Hematopoietic multipotent progenitor cell (in vitro differentiated cells): ENCODE measurements around the gene EIPR1. TPM values are rescaled to one million over a fixed set of nuclear protein-coding genes. Genes with fewer than 3 reads are reported as not detected.
"Not testable (repeated sequence)": the region's sequence is repeated elsewhere in the genome, so short reads cannot be mapped to it uniquely, and the experiment has no call there.

Source experiments
- DNase-seq, 3 donors: peaks; one replicate each; pipeline ENCODE4 v3.0.0-alpha.2; 2011 to 2015; ENCODE audit warnings: low read depth in 2 of 3, low spot score in 2 of 3
- total RNA-seq: library from RNA; depleted of rRNA; stranded (reverse); fragments of >200 nt; gene quantifications from one replicate; pipeline ENCODE4 v1.2.3, GENCODE V29; 2012

Gene EIPR1
- total RNA-seq, 1 donor = 45.8 TPM

DNA sequence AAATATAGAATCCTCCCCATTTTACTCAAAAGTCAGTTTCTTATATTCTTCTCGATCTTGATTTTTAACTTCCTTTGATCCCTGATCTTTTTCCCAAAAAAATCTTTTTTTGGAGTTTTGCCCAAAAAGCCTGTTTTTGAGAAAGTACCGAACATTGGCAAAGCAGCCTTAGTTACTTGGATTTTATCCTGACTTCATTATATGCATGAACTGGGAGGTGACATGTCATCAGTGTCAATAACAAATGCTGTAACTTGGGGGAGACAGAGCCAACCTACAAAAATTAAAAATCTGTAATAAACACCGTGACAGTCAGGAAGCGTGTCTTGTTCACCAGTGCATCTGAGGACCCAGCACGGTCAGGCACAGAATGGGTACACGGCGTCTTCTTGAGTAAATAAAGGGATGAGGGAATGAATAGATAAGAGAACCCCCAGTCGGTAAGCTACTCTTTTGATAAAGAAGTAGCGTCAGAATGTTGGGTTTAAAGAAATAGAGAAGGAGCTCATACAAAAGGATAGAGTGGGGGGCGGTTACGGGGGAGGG lies 26.8 kb upstream of the EIPR1 start:
- DNase-seq = no peak

DNA sequence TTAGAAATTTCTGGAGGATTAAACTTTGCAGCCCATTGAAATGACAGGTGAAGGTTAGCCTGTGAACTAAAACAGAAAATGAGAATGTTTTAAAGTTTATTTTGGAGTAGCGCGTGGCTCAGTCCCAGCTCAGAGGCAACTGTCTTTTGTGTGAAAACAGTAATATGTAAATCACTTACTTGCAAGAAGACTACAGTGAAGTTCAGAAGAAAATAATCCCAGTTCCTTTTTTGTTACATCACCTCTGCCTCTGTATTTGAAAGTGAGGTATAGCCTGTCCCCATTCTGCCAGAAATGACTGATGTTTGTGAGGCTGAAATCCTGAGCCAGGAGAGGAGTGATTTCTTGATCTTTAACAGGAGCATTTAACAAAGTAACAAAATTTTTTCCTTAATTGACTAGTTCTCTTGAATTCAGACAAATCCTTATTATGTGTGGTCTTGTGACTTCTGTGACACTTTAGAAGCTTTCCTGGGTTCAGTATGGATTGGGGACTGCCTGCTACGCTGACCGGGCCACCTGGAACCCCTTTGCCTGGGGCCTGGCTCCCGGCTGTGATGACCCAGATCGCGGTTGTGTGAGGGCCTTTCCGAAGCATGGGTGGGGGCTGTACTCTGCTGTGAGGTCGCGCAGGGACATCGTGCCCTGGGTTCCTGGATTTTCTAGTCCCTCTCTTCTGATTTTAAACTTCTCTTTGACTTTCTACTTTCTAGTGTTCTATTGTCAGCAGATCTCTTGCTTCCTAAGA lies 26.1 kb upstream of the EIPR1 start:
- no peak for DNase-seq

DNA sequence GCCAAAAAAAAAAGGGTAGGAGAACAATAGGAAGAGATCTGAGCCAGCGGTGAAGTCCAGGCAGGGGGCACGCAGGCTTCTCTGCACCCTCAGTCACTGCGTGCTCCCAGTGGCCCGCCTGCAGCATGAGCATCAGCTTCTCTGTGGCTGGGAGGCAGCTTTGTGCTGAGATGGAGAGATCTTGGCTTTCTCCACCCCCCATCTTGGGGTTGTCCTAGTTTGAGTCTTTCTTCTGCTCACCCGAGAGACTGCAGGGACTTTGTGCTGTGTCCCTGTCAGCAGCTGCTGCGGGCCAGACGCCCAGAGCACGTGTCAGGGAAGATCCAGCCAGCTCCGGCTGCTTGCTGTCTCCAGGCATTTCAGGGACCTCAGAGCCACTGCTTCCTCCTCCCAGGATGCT lies 22.2 kb upstream of the EIPR1 start:
- DNase-seq = no peak

DNA sequence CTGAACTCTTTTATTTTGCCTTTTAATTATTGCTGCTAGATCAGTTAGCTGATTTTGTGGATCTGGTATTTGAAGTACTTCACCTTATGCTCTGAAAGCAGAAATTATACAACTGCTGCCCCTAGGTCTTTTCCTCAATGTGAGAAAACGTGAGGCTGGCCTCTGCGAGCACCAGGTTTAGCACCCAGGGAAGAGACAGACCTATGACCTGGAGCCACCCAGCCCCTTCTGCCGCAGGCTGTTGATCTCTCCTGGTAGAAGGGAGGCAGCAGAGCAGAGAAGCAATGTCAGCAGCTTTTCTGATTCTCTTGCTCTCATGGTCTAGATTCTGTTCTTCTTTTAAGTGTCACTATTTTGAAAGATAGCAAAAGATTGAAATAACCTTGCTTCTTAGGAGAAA lies 21.8 kb upstream of the EIPR1 start:
- DNase-seq = no peak

DNA sequence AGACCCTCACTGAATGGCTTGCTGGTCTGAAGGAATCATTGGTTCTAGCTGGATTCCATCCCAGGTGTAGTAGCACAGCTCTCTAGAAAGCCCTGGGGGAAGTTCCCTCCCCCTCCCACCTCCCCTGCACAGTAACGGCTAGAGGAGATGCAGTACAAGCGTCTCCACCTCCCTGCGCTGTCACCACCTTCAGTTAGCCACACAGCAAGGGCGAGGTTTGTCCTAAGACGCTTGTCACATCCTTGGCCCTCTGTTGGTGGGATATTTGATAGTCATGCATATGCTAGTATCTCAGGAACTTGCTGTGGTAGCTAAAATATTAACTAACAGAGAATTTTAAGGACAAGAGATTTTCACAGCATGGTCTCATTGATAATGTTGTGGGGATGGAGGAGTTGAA lies 21.2 kb upstream of the EIPR1 start:
- no peak for DNase-seq

DNA sequence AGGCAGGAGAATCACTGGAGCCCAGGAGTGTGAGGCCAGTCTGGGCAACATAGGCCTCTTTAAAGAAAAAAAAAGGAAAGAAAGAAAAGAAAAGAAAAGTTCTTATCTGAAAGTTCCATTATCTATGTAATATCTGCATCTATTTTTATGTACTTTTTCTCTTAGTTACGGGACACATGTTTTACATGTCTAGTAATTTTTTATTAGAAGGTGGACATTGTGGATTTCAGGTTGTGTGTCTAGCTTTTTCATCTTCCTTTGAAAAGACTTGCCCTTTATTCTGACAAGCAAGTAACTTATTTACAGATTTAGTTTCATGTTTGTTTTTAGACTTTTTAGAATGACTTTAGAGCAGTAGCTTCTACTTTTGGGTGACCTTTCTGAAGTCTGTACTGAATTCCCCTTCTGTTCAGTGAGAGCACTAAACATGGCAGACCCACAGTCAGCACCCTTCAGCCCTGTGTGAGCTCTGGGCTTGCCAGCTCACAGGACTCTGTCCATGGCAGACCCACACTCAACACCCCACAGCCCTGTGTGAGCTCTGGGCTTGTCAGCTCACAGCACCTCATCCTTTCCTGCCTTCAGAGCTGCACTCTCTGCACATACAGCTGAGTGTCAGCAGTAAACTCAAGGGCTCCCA lies 19.4 kb upstream of the EIPR1 start:
- DNase-seq = no peak

DNA sequence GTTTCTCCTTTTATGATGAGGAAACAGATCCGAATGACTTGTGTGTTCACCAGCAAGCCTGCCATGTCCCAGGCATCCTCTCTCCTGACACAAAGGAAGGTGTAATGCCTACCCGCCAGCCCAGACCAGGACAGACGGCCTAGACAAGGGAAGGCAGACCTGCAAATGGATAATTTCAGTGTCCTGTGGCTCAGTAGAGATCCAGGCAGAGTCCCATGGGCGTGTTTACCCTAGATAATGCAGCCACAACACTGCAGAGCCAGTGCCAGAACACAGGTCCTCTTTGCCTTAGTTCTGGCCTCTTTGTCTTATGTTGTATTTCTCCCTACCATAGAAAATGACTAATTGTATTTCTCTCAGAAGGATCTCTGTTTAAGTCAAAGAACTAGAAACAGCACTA lies 14.6 kb upstream of the EIPR1 start:
- DNase-seq = no peak

DNA sequence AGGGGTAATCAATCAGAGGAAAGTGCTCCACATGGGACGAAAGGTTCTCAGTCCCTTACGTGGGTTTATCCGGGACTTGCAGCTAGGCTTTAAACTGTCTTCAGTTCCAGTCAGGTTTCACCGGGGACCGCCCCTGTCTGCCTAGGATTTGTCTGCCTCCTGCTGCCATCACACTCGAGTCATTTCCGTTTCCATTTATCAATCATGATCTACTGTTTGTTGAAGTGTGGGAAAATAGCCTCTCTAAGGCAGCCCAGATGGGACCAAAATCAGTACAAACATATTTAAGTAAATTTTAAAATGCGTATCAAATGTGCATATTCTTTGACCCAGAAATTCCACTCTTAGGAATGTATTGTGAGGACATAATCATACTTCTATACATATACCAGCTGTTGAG lies 12.4 kb upstream of the EIPR1 start:
- DNase-seq = no peak

DNA sequence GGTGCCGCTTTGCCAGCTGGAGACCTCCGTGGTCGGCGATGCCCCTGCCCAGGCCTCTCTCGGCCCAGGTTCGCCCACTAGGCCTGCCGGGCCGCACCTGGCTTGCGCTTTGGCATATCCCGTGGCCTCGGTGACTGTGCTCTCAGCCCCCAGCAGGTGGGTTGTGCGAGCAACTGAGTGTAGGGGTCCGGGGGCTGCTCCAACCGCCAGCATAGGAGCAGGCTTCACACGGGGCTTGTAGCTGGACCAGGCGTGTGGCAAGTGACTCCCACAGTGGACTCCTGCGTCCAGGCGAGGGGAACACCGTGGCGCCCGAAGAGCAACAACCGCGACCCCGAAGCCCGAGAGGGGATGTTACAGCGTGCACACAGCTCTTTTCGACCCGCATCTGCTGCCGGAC lies 11.6 kb upstream of the EIPR1 start:
- no peak for DNase-seq

DNA sequence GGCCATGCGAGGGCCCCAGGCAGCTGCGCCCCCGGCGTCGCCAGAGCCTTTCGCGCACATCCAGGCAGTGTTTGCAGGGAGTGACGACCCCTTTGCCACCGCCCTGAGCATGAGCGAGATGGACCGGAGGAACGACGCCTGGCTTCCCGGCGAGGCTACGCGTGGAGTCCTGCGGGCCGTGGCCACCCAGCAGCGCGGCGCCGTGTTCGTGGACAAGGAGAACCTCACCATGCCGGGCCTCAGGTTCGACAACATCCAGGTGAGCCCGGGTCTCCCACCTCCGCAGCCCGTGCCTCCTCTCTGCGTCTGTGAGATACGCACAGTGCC lies 10.8 kb upstream of the EIPR1 start:
- no peak for DNase-seq

DNA sequence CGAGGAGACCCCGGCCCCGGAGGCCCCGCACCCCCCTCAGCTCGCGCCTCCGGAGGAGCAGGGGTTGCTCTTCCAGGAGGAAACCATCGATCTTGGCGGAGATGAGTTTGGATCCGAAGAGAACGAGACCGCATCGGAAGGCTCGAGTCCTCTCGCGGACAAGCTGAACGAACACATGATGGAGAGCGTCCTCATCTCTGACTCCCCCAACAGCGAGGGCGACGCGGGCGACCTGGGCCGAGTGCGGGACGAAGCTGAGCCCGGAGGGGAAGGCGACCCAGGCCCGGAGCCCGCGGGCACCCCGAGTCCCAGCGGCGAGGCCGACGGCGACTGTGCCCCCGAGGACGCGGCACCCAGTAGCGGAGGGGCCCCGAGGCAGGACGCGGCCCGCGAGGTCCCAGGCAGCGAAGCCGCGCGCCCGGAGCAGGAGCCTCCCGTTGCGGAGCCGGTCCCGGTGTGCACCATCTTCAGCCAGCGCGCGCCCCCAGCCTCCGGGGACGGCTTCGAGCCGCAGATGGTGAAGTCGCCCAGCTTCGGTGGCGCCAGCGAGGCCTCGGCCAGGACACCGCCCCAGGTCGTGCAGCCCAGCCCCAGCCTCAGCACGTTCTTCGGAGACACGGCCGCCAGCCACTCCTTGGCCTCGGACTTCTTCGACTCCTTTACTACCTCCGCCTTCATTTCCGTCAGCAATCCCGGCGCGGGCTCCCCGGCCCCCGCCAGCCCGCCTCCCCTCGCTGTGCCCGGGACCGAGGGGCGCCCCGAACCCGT lies 10.2 kb upstream of the EIPR1 start:
- no peak for DNase-seq

DNA sequence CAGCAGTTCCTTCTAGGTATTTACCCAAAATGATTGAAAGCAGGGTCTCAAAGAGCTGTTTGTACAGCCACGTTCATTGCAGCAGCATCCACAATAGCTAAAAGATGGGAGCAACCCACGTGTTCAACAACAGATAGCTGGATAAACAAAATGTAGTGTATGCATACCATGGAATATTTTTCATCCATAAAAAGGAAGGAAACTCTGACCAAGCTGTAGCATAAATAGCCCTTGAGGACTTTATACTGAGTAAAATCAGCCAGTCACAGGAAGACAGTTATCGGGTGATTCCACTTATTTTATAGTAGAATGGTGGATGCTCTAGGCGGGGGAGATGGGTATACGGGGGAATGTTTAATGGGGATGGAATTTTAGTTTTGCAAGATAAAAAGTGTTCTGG lies 9.4 kb upstream of the EIPR1 start:
- DNase-seq = no peak

DNA sequence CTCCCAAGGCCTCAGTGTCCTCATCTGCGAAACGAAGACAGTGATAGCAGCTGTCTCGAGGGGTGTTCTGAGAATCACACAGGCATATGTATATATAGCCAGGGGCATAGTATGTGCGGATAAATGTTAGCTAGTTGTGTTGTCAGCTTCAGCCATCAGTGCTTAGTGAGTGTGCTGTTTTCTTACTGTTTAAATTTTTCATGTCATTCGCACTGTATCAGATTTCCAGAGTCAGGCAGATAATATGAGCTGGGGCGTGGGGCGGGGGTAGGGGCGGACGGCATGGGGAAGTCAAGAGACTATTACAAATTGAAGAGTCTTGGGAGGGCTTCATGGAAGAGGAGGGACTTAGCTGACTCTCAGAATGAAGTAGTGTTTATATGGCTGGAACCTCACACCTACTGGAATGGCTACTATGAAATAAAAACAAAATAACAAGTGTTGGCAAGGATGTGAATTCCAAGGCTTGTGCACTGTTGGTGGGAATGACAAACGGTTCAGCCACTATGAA lies 8.9 kb upstream of the EIPR1 start:
- DNase-seq = no peak

DNA sequence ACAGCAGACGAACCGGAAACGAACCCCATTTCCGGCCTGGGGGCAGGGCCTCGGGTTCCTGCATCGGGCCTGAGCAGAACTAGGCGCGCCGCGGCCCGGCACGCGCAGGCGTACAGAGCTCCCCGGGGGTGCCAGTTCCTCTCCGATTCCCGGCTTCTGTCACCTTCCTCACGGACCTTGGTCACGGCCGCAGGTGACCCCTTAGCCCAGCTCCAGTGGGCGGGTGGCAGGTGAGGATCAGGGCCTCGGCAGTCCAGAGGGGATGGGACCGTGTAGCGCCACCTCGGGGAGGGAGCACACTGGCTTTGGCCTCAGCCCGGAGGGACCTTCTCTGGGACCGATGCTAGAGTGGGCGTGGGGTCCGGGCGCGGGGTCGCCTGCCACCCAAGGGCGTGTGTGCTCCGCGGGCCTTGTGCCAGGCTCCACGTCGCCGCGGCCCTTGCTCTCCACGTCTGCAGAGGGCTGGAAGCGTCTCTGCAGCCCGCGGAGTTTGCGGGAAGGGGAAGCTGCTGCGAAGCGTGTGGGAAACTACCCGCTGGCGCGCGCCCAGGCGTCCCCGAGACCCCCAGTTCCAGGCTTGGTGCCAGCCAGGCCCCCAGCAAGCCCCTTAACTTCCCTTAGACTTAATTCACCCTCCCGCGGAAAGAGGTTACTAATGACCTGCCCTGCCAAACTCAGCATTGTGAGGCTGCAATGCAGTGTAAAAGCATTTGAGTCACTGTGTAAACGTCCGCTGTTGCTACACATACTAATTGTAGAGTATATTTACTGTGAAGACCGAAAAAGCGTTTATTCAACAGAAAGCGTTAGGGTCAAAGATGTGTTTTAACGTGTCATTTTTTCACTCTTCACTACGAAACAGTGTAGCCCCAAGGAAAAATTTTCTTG lies 2.3 kb upstream of the EIPR1 start, which contains the start of gene TRAPPC12:
TRAPPC12 (plus strand) TSS at position 48 of the 888 bp plus-strand sequence. CDS start 7,930 bp downstream, outside the sequence.
- peak; percentile 81 to 94 (median 92) for DNase-seq

DNA sequence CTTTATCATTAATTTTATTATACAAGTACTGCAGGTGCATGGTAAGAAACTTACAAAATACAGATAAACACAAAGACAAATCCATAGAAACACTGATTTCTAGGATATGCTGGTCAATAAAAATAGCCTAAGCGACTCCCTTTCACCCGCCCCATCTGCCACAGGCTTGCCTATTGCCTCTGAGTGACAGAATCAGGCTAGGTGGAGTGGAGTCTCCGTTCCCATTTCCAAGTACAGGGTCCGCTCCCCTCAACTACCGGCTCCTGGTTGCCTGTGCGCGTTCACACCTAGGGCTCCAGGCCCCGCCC lies 1.7 kb upstream of the EIPR1 start:
- DNase-seq = no peak

DNA sequence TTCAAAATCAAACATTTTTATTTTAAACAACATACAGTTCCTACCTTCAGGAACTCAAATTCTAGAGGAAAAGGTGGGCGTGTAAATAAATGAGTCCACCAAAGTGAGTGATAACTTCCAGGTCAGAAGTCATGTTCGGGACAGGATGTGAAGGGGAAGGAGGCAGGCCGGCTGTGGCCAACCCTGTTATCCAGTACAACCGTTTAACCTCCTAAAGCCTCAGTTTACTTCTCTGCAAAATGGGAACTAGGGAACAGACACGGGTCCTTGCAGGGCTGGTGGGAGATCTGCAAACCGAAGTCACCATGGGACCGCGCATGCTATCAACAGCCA lies 373 bp downstream of the EIPR1 start:
- peak in 2 of 3 donors; percentile 51 to 59 for DNase-seq

DNA sequence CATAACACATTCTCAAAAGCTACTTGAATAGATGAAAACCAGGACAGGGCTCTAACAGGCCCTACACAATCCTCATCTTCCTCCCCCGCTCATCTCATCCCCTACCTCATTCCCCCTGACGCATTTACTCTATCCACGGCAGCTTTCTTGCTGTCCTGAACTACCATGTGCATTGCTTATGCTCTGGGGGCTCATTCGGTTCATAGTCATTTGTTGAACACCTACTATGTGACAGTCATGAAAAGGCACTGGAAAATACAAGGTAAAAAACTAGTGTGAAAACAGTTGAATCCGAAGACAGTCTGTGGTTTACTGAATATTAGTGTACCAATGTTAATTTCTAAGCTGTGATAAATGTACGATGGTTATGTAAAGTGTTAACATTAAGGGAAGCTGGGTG lies 797 bp downstream of the EIPR1 start:
- no peak for DNase-seq

DNA sequence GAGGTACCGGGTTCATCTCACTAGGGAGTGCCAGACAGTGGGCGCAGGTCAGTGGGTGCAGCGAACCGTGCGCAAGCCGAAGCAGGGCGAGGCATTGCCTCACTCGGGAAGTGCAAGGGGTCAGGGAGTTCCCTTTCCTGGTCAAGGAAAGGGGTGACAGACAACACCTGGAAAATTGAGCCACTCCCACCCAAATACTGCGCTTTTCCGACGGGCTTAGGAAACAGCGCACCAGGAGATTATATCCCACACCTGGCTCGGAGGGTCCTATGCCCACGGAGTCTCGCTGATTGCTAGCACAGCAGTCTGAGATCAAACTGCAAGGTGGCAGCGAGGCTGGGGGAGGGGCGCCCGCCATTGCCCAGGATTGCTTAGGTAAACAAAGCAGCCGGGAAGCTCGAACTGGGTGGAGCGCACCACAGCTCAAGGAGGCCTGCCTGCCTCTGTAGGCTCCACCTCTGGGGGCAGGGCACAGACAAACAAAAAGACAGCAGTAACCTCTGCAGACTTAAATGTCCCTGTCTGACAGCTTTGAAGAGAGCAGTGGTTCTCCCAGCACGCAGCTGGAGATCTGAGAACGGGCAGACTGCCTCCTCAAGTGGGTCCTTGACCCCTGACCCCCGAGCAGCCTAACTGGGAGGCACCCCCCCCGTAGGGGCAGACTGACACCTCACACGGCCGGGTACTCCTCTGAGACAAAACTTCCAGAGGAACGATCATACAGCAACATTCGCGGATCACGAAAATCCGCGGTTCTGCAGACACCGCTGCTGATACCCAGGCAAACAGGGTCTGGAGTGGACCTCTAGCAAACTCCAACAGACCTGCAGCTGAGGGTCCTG lies 8.1 kb downstream of the EIPR1 start:
- not testable (repeated sequence) for DNase-seq

DNA sequence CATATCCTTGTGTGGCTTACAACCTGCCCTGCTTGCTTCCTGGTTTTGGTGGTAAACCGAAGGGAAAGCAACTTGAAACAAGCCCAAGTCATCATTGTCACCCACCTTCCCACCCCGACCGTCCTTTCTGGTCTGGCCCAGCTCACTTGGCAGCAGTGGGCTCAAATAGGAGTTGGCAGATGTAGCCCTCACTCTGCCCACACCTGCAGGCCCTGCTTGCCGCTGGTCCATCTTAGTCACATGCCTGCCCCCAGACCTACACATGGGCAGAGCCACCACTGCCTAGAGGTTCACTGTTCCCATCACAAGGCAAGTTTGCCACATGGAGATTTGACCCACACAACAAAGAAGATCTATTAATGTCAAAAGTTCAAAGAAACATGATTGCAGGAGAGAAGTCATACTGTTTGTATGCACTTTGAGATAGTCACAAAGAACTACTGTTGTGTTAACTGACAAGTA lies 9.3 kb downstream of the EIPR1 start:
- no peak for DNase-seq

DNA sequence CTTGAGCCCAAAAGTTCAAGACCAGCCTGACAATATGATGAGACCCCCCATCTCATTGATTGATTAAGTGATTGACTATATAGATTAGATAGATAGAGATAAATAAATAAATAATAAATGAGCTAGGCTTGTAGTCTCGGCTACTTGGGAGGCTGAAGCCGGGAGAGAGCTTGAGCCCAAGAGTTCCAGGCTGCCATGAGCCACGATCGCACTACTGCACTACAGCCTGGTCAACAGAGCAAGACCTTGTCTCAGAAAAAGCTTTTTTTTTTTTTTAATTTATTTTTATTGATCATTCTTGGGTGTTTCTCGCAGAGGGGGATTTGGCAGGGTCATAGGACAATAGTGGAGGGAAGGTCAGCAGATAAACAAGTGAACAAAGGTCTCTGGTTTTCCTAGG lies 12.4 kb downstream of the EIPR1 start:
- DNase-seq = no peak
